Loucy (cell line): ENCODE data around the gene SH3GLB1.

Experiments used
- H2AFZ ChIP-seq: fragments of 200-600 bp; sonication (generic); 2 replicates; pipeline ENCODE4 v1.6.0; 2016; ENCODE audit warnings: antibody characterized with exemption, mild to moderate bottlenecking, low read length, moderate library complexity
- H3F3A ChIP-seq: fragments of 200-600 bp; 2 replicates; pipeline ENCODE4 v1.6.0; 2016; ENCODE audit warnings: antibody characterized with exemption, low read depth, mild to moderate bottlenecking
- H3K27me3 ChIP-seq: fragments of 200-600 bp; sonication (generic); 2 replicates; pipeline ENCODE4 v1.6.1; 2014; ENCODE audit warnings: low read length, mild to moderate bottlenecking; ENCODE audit not compliant: insufficient read depth, poor library complexity, severe bottlenecking
- H3K36me3 ChIP-seq: fragments of 200-600 bp; sonication (generic); 2 replicates; pipeline ENCODE4 v1.6.1; 2016; ENCODE audit warnings: low read length; ENCODE audit not compliant: insufficient read depth
- H3K4me1 ChIP-seq: fragments of 200-600 bp; sonication (generic); 2 replicates; pipeline ENCODE4 v1.5.1; 2014; ENCODE audit warnings: low read length, mild to moderate bottlenecking; ENCODE audit not compliant: insufficient read depth, poor library complexity, severe bottlenecking
- H3K4me2 ChIP-seq: fragments of 200-600 bp; sonication (generic); 2 replicates; pipeline ENCODE4 v1.6.0; 2014; ENCODE audit warnings: antibody characterized with exemption, low read length, low read depth, mild to moderate bottlenecking; ENCODE audit not compliant: poor library complexity, severe bottlenecking
- H3K4me3 ChIP-seq: fragments of 200-600 bp; sonication (generic); 2 replicates; pipeline ENCODE4 v1.5.1; 2014; ENCODE audit warnings: low read length, mild to moderate bottlenecking, mixed read lengths; ENCODE audit not compliant: poor library complexity, severe bottlenecking
- H3K79me2 ChIP-seq: fragments of 200-600 bp; sonication (generic); 2 replicates; pipeline ENCODE4 v1.6.1; 2014; ENCODE audit warnings: low read length; ENCODE audit not compliant: insufficient read depth
- H3K9ac ChIP-seq: fragments of 200-600 bp; sonication (generic); 2 replicates; pipeline ENCODE4 v1.6.0; 2014; ENCODE audit warnings: mild to moderate bottlenecking, low read depth, low read length, moderate library complexity; ENCODE audit not compliant: poor library complexity, severe bottlenecking
- H3K9me2 ChIP-seq: fragments of 200-600 bp; sonication (generic); replicated peaks from 2 replicates; pipeline ENCODE4 v1.6.1; 2016; ENCODE audit warnings: low read depth, low read length, mixed read lengths
- H3K9me3 ChIP-seq: fragments of 200-600 bp; sonication (generic); 2 replicates; pipeline ENCODE4 v1.6.1; 2014; ENCODE audit warnings: mild to moderate bottlenecking, antibody characterized with exemption, low read length, low read depth; ENCODE audit not compliant: insufficient read depth
- H4K20me1 ChIP-seq: fragments of 200-600 bp; sonication (generic); 2 replicates; pipeline ENCODE4 v1.6.0; 2014; ENCODE audit warnings: antibody characterized with exemption, low read length, mild to moderate bottlenecking; ENCODE audit not compliant: insufficient read depth, poor library complexity, severe bottlenecking
- EZH2phosphoT487 ChIP-seq: fragments of 200-600 bp; IDR thresholded peaks from 2 replicates; pipeline ENCODE4 v1.6.1; 2018; ENCODE audit warnings: antibody characterized with exemption, mild to moderate bottlenecking, moderate library complexity, borderline replicate concordance
- TF ChIP-seq, protein P1 (sequence below): fragments of 200-600 bp; sonication (generic); conservative IDR thresholded peaks from 2 replicates; pipeline ENCODE4 v1.5.1; 2014; ENCODE audit warnings: mild to moderate bottlenecking, antibody characterized with exemption, low read length

Gene SH3GLB1

DNA sequence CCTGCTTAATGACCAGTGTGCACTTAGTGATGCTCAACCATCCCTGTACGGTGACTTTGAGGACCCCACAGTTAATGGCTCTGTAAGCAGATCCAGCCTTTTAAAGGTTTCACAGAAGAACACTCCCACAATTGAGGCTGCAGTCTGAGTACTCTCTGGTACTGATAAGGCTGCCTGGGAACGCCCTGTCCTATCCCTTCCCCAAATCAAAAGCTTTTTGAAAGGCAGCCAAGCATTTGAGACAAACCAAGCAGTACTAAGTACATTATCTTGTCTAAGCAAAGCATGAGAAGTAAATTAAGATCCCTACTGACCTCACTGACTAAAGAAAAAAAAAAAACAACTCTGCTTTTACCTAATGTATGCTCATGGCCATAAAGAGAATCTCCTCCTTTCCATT lies 60.7 kb downstream of the SH3GLB1 start:
- Histone ChIP-seq H3K79me2 (no peaks in the 10 kb centered on the region), H3K4me3 (no peak overlapping the region), H3F3A (no peaks in the 10 kb centered on the region), H3K36me3 (no peaks in the 10 kb centered on the region), H3K9ac (no peak overlapping the region), H3K9me3 (no peaks in the 10 kb centered on the region), H4K20me1 (no peaks in the 10 kb centered on the region), H2AFZ (no peak overlapping the region), H3K4me1 (no peaks in the 10 kb centered on the region), H3K27me3 (no peaks in the 10 kb centered on the region), H3K4me2 (no peak overlapping the region), H3K9me2 (no peaks in the 10 kb centered on the region)
- TF ChIP-seq, protein P1, sequence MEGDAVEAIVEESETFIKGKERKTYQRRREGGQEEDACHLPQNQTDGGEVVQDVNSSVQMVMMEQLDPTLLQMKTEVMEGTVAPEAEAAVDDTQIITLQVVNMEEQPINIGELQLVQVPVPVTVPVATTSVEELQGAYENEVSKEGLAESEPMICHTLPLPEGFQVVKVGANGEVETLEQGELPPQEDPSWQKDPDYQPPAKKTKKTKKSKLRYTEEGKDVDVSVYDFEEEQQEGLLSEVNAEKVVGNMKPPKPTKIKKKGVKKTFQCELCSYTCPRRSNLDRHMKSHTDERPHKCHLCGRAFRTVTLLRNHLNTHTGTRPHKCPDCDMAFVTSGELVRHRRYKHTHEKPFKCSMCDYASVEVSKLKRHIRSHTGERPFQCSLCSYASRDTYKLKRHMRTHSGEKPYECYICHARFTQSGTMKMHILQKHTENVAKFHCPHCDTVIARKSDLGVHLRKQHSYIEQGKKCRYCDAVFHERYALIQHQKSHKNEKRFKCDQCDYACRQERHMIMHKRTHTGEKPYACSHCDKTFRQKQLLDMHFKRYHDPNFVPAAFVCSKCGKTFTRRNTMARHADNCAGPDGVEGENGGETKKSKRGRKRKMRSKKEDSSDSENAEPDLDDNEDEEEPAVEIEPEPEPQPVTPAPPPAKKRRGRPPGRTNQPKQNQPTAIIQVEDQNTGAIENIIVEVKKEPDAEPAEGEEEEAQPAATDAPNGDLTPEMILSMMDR, result no peak

- H3K36me3 ChIP-seq, result no peaks in the 10 kb centered on the region
- H3K4me3 ChIP-seq, result no peak overlapping the region
- H3K27me3 ChIP-seq, result no peaks in the 10 kb centered on the region
- no peaks in the 10 kb centered on the region for H3K79me2 ChIP-seq
- no peak overlapping the region for H2AFZ ChIP-seq
- no peaks in the 10 kb centered on the region for H4K20me1 ChIP-seq
- H3F3A ChIP-seq, result no peaks in the 10 kb centered on the region
- H3K4me1 ChIP-seq, result no peaks in the 10 kb centered on the region
- no peak overlapping the region for H3K9ac ChIP-seq
- H3K9me2 ChIP-seq, result no peaks in the 10 kb centered on the region
- TF ChIP-seq EZH2phosphoT487, result no peak
- TF ChIP-seq, protein P1, result no peak
- no peak overlapping the region for H3K4me2 ChIP-seq
- no peaks in the 10 kb centered on the region for H3K9me3 ChIP-seq
Observed at GRCh38 chr1:86765674-86766073, 61.3 kb downstream of the SH3GLB1 start.

GRCh38 chr1:86768554-86768953 lies 64.2 kb downstream of the SH3GLB1 start:
- H3K4me3 ChIP-seq, result no peak overlapping the region
- H3K36me3 ChIP-seq, result no peaks in the 10 kb centered on the region
- no peak overlapping the region for H3K9ac ChIP-seq
- no peak overlapping the region for H2AFZ ChIP-seq
- H3K4me2 ChIP-seq, result no peak overlapping the region
- H3K4me1 ChIP-seq, result no peaks in the 10 kb centered on the region
- no peaks in the 10 kb centered on the region for H3K9me3 ChIP-seq
- H3K9me2 ChIP-seq, result no peaks in the 10 kb centered on the region
- TF ChIP-seq EZH2phosphoT487, result no peak
- TF ChIP-seq, protein P1, result no peak
- no peaks in the 10 kb centered on the region for H4K20me1 ChIP-seq
- H3K79me2 ChIP-seq, result no peaks in the 10 kb centered on the region
- no peaks in the 10 kb centered on the region for H3K27me3 ChIP-seq
- no peaks in the 10 kb centered on the region for H3F3A ChIP-seq
